Measurements from ENCODE around the gene MUC2. TPM values are rescaled to one million over a fixed set of nuclear protein-coding genes. Genes with fewer than 3 reads are reported as not detected.
A peak's percentile ranks its signal among the peaks of the same experiment; 100 is the strongest.

The MUC2 gene
- total RNA-seq, 2 donors from 2014 or later: 1,472 to 2,135 TPM

DNA sequence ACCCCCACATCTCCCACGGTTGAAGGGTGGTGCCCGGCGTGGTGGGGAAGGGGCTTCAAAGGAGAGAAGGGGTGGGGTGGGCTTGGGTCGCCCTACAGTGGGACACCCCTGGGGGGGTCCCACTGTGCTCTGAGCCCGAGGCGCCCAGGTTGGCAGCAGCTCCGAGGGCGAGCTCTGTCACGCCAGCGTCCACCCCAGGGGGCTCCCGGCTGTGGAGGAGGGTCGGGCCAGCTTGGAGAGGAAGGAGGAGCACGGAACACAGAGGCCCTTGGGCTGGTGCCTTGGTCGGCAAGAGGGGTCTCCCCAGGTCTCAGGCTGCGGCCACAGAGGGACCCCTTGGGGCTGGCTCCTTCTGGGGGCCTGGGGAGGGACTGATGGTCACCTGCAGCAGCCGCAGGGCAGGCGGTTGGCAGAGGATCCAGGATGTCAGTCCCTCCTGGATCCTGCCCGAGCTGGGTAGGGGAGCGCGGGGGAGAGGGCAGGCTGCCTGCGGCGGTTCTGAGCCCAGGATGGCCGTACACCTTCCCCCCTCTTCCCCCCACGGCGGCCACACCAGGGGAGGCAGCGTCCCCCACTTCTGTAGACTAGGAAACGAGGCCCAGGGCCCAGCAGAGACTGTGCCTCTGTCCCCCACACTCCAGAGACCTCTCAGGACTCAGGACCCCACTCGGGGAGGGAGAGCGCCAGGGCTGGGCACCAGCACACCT is 38.9 kb upstream of the MUC2 start:
- no peak for ATAC-seq
- no peak for DNase-seq
- intact Hi-C loops (cut with DNase I, micrococcal nuclease): no loop called here

DNA sequence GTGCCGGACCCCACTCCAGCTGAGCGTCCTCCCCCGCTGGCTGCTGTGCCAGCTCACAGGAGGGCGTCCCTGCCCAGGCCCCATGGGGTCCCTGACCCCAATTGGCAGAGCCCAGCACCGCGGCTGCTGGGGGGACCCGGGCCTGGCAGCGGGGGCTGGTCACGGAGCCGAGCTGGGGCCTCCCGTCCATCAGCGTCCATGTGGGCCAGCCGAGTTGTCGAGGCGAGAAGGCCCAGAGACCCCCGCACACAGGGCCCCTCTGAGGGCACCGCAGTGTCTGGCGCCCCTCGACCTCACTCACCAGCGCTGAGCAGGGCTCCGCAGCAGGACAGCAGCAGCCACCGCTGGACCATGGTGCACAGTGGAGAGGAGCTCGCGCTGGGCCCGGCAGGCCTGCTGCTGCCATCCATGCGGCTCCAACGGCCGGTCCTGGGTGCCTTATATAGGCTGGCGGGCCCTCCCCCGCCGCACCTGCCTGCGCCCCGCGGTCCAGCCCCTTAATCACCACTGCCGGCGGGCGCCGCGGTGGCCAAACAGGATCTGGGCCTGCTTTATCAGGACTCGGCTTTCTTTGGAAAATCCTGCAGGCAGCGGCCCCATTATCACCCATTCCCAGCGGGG is 38.3 kb upstream of the MUC2 start, which contains the start of gene MUC6:
TSS of gene MUC6 (minus strand) at position 416 of the 621 bp plus-strand sequence. CDS start at position 353, 63 bp downstream.
- intact Hi-C loops (cut with DNase I, micrococcal nuclease): no loop called here
- DNase-seq (no peak), ATAC-seq (no peak)

DNA sequence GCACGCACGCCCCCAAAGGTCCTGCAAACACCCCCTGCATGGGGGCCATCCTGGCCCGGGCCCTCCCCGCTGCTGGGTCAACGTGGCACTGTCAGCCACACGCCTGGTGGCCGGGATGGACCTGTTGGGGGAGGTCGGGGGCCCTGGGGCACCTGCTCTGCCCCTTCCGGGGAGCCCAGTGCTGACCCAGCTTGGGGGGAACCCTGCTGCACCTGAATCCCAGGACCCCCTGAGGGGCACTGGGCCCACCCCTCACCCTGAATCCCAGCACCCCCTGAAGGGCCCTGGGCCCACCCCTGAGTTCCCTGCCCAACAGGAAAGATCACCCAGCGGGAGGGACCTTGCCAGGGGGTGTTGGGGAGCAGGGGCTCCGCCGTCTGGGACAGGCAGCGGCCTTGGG is 37.7 kb upstream of the MUC2 start:
- intact Hi-C loops (cut with DNase I, micrococcal nuclease): no loop called here
- DNase-seq (no peak), ATAC-seq (no peak)

DNA sequence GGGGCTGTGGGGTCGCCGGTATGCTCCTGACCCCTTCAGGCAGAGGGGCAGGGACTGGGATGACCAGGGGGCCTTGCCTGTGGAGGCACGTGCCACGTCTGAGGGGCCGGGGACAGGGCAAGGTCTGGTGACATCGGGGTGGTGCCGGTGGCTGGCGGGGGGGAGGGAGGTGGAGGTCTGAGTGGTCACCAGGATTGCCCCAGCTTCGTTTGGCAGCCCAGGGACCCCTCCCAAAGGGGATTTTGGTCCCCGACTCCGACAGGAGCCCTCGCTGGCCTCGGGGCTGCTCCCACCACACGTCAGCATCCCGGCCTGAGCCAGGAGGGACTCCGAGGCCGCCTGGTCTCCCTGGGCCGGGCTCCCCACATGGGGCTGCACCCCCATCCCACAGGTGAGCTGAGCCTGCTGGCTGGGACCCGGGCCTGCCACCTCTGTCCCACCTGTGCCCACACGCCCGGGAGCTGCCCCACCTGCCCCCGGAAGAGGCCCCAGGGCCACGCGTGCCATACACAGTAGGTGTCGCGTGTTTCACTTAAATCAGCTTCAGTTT is 37.1 kb upstream of the MUC2 start:
- DNase-seq (no peak), ATAC-seq (no peak)
- intact Hi-C loops (cut with DNase I, micrococcal nuclease): no loop called here

DNA sequence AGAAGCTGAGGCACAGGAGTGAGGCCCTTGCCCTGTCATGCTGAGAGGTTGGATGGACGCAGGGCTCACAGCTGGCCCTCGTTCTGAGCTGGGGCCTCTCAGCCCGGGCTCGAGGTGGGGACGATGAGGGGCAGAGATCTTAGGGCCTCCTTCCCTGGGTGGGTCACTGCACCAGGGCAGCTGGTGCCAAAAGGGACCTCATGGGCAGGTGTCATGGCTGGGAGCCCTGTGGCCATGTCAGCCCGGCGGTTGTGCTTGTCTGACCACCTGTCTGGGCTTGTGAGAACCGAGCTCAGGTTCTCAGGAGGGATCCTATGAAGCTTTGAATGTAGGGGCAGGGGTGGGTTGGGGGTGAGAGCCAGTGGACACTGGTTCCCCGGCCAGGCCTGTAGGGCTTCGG is 36.3 kb upstream of the MUC2 start:
- ATAC-seq (no peak), DNase-seq (no peak)
- intact Hi-C loops (cut with DNase I, micrococcal nuclease): no loop called here

DNA sequence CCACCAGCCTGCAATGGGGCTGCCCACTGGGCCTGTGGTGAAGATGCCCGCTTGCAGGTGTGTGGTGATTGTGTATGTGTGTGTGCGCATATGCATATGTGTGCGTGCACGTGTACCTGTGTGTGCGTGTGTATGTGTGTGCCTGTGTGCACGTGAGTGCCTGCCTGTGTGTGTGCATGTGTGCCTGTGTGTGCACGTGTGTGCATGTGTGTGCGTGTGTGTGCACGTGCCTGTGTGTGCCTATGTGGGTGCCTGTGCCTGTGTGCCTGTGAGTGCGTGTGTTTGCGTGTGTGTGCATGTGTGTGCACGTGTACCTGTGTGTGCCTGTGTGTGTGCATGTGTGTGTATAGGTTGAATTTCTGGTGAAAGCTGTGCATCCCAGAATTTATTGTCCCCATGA is 35.8 kb upstream of the MUC2 start:
- intact Hi-C loops (cut with DNase I, micrococcal nuclease): no loop called here
- DNase-seq: no peak
- no peak for ATAC-seq

DNA sequence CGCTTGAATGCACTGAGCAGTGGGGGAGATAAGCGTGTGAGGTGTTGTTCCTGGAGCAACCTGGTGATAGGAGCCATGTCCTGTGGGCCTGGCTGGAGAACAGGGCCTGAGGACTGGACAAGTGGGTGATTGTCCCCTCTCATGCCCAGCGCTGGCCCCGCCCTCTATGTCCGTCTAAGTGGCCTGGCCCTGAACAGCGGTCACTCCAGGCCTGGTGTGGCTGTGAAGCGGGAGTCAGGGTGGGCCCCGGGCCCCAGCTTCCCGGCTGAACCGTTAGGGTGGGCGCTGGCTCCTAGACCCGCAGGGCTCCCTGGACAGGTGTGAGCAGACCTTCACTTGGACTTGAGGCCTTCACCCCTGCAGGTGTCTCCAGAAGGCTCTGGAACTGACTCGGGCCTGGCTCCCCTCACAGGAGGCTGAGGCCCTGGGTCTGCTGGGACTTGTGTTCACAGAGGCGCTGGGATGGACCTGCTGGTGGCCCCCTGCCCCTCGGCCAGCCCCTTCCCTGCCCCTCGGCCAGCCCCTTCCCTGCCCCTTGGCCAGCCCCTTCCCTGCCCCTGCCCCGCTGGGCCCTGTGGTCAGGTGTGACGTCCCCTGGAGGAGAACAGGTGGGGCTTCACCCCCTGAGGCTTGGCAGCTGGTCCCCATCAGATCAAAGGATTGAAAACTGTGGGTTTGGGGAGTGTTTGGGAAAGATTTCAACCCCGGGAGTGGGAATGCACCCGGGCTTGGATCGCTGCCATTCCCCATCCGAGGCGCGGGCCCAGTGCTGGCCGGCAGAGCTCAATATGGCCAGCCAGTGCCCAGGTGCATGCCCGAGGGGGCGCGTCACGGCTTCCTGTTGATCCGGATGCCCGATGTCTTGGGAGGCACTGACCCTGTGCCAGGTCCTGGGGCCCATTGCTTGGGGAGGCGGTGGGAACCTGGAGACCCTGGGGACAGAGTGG is 34.9 kb upstream of the MUC2 start:
- DNase-seq (no peak), ATAC-seq (no peak)
- intact Hi-C loops (cut with DNase I, micrococcal nuclease): loop anchor here in 1 of 2 donors (10.0 kb wide), 1 partner anchor 185 kb away; no protein-coding TSS in a partner anchor

DNA sequence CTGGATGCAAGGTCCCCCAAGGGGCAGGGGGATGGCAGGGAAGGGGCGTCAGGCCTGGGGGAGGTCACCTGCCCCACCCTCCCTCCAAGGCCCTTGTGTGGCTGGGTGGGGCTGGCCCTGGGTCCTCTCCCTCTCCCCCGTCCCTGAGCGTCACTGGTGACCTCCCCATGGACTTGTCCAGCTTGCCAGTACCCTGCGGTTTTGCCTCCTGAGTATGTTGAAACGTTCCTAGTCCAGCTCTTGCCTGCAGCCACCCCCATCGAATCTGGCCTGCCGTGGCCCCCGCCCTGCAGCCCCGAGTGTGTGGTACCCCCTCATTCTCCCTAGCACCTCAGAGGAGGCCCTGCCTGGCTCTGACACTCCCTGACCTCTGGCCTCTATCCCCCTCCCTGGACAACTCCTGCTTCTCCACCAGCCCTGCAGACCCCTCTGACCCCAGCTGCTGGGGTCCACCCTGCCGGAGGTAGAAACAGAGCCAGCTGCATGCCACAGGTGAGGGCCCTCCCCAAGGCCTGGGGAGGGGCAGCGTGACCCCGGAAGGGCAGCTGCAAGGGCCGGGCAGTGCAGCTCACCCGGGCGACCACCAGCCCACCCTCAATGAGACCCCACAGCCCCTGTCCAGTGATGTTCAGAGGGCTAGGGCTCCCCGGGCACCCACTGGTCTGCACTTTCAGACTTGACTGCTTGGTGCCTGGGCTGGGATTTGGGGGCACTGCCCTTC is 34.1 kb upstream of the MUC2 start:
- ATAC-seq: no peak

DNA sequence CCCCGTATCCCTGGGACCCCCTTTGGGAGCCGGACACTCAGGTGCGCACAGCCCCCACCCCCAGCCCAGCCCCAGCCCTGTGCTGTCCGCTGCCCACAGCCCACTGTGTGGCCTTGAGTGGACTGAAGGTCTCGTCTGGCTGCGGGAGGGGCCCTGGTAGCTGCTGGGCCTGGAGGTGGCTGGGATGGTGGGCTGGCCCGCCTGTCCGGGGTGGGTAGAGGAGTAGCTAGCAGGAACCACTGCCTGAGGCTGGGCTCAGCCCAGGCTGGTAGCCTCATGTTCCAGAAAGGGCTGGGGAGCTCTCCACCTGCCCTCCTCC is 33.6 kb upstream of the MUC2 start:
- intact Hi-C loops (cut with DNase I, micrococcal nuclease): loop anchor here in 1 of 2 donors (10.0 kb wide), 1 partner anchor 186 kb away; no protein-coding TSS in a partner anchor
- ATAC-seq (no peak), DNase-seq (no peak)

More for the DNA sequence above, 34.1 kb upstream of the MUC2 start:
- no peak for DNase-seq
- intact Hi-C loops (cut with DNase I, micrococcal nuclease): loop anchor here in 1 of 2 donors (10.0 kb wide), 1 partner anchor 186 kb away; no protein-coding TSS in a partner anchor

DNA sequence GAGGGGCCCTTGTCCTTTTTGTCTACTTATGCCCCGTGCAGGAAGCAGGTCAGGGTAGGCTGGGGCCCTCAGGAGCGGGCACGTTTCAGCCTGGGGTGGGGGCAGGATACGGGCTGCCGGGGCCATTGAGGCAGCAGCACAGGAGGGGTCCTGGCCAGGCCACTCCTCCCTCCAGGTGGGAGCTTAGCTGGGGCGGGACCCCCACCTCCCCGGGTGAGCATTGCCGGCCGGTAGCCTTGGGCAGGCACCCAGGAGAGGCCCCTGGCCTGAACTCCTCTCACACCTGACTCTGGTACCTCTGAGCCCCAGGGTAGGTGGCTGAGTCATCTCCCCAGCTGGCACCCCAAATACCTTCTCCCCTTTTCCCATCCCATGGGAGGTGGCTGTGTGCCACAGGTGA is 33.2 kb upstream of the MUC2 start:
- intact Hi-C loops (cut with DNase I, micrococcal nuclease): loop anchor here in 1 of 2 donors (10.0 kb wide), 1 partner anchor 187 kb away; no protein-coding TSS in a partner anchor
- ATAC-seq: no peak
- DNase-seq: no peak

DNA sequence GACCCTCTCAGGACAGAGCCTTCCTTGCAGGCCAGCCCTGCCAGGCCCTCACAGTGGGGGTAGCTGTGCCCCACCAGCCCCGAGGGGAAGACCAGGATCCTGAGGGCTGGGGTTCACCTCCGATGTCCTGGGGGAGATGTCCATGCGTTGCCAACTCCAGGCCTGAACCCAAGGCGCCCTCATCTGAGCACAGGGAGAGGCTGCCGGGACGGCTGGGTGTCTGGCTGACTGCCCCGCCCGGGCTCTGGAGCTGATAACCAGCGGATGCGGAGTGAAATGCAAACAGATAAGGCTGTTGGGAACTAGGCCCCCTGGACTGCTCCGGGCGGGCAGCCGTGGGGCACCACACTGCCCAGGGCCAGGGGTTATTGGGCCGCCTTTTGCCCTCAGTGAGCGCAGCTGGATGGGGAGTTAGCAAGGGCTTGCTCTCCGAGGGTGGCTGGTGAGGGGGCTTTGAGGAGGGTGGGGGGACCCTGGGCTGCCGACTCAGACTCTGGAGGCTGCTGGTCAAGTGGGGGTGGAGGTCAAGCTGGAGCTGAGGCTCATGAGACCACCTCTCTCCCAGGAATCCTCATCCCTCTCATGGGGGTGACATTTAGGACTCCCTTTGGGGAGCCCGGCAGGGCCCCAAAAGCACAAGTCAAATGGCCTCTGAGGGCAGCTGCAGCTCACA is 32.6 kb upstream of the MUC2 start:
- peak; percentile 78 for ATAC-seq
- intact Hi-C loops (cut with DNase I, micrococcal nuclease): loop anchor here in 1 of 2 donors (10.0 kb wide), 1 partner anchor 187 kb away; no protein-coding TSS in a partner anchor
- DNase-seq: peak in 1 of 2 donors; percentile 68

DNA sequence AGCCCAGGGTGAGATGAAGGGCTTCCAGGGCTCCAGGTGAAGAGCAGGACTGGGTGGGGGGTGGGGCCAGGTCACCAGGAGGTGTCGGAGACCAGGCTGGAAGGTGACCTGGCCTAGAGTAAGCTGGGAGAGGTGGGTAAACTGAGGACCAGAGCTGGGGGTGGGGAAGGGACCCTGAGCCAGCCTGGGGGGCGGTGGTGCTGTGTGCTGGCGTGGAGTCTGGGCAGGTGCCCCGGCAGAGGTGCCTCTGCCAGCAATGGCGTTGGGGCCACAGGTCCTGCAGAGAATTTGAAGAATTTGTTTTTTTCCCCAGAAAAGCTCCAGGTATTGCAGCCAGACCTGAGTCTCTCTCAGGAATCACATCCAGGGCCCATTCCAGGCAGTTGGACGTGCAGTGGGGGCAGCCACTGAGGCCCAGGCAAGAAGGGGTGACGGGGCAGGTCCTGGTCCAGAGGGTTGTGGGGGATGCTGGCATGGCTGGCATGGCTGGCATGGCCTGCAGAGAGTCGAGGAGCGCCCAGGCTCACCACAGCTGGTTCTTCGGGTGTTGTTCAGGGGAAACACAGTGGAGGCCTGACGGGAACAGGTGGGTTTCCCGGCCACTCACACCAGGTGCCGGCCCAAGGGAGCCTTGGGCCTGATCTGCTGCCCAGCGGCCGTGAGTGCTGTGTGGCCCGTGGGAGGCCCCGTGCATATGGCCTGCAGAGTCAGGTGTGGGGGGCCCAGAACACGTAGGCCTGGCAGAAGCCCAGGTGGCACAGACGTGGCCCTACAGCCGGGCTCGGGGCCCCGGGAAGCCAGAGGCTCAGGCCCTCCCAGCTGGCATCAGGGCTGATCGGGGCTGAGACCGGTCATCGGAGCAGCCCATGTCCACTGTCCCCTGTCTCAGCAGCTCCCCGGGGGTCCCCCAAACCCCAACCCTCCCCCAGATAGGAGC is 31.8 kb upstream of the MUC2 start:
- DNase-seq: no peak
- intact Hi-C loops (cut with DNase I, micrococcal nuclease): loop anchor here in 1 of 2 donors (10.0 kb wide), 1 partner anchor 188 kb away; no protein-coding TSS in a partner anchor

DNA sequence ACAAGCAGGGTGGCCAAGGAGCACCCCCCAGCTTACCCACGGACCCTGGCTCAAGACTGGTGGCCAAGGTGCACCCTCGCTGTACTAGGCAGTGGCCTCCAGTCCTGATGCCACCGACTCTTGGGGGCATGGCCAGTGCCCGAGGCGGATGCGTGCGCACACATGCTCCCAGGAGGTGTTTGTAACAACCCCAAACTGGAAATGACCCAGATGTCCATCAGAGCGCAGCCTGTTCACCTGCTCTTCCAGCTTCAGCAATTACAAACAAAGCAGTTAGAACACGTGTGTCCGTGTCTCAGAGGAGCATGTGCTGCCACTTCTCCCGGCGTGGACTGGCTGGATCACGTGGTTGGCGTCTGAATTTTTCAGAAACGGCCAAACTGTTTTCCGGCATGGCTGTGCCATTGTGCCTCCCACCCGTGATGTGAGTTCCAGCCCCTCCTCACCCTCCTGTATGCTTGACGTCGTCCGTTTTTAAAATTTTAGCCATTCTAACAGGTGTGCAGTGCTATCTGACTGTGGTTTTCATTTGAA is 31.0 kb upstream of the MUC2 start:
- intact Hi-C loops (cut with DNase I, micrococcal nuclease): loop anchor here in 1 of 2 donors (10.0 kb wide), 1 partner anchor 189 kb away; no protein-coding TSS in a partner anchor
- ATAC-seq (no peak), DNase-seq (no peak)

More for the DNA sequence above, 31.8 kb upstream of the MUC2 start:
- no peak for ATAC-seq

DNA sequence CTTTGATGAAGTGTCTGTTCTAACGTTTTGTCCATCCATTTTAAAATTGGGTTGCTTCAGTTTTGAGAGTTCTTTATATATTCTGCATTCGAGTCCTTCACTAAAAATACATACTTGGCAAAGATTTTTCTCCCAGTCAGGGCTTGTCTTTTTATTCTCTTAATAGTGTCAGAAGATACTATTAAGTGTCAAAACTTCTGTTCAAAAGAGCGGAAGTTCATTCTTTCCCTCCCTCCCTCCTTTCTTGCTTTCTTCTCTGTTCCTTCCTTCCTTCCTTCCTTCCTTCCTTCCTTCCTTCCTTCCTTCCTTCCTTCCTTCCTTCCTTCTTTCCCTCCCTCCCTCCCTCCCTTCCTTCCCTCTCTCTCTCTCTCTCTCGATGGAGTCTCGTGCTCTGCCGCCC is 30.5 kb upstream of the MUC2 start:
- no peak for DNase-seq

DNA sequence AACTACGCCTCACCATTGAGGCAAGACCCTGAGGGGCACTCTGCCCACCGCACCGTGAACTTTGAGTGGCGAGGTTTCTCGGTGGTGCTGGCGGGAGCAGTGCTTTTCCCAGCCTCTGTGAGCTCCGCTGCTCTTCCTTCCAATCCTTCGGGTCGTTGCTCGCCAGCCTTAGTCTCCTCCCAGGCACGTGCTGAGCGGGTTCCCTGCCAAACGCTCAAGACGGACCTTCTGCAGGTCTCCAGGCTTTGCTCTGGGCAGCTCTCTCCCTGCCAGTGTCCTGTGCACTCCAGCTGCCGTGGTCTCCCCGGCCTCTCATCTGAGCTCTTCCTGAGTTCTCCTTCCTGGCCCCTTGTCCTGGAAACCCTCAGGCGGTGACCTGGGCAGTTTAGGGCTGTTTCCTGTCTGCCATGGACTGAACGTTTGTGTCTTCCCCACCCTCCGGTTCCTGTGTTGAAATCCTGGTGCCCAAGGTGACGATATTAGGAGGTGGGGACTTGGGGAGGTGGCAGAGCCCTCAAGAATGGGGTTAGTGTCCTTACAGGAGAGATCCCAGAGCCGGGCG is 27.0 kb upstream of the MUC2 start:
- no peak for DNase-seq
- intact Hi-C loops (cut with DNase I, micrococcal nuclease): loop anchor here in 1 of 2 donors (10.0 kb wide), 1 partner anchor 193 kb away; no protein-coding TSS in a partner anchor

More for the DNA sequence above, 30.5 kb upstream of the MUC2 start:
- intact Hi-C loops (cut with DNase I, micrococcal nuclease): loop anchor here in 1 of 2 donors (10.0 kb wide), 1 partner anchor 189 kb away; no protein-coding TSS in a partner anchor
- ATAC-seq: no peak

More for the DNA sequence above, 27.0 kb upstream of the MUC2 start:
- ATAC-seq: no peak
